ENCODE results near the gene RAET1E. TPM values are rescaled to one million over a fixed set of nuclear protein-coding genes. Genes with fewer than 3 reads are reported as not detected.
"Not testable (repeated sequence)": the region's sequence is repeated elsewhere in the genome, so short reads cannot be mapped to it uniquely, and the experiment has no call there.

Gene RAET1E, protein sequence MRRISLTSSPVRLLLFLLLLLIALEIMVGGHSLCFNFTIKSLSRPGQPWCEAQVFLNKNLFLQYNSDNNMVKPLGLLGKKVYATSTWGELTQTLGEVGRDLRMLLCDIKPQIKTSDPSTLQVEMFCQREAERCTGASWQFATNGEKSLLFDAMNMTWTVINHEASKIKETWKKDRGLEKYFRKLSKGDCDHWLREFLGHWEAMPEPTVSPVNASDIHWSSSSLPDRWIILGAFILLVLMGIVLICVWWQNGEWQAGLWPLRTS
- total RNA-seq (under 1 TPM in 1 of 4 donors, not detected in 3; 0.33 TPM), polyA plus RNA-seq (under 1 TPM in 1 of 3 donors, not detected in 2; 0.15 TPM)

DNA sequence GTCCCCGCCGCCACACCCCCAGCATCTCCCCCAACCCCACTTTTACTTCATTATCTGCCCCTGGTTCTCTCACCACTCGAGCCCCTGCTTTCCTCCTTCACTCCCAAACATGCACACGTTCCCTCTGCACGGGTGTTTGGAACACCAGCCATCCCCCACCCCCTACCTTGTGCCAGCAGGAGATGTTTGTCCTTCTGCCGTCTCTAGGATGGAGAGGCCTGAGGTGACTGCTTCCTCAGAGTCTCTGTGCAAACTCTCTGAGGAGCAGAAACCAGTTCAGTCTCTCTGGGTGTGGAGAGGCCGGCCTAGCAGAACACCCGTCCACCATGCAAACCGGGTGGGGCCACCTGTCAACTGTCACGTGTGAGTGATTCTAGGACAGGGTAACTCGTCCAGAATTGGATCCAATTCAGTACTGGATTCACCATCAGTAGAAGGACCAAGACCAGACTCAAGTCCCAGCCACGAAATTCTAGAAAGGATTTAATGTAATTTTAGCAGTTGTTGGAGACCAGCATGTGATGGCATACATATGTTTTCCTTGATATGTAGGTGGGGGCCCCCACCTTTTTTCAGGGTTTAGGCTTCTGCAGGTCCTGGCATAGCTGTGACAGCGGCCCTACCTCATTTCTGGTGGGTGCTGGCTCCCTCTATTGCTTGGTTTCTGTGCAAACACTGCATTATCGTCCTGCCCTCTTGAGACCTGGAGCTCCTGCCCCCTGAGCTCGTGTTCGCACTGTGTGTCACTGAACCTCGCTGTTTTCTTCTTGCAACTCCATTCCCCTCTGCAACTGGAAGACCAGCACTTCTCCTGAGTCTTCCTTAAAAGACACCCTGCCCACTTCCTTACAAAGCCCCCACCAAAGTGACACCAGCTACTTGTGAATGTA lies at the start of gene RAET1E:
Gene RAET1E, minus strand, starts transcription at position 259 of the 890 bp plus-strand sequence. CDS start 7,212 bp downstream, outside the sequence.
- H3K27ac ChIP-seq = peak within 1 kb of the TSS; percentile 68 to 75 (median 71)
- H3K36me3 ChIP-seq = no peaks in the 10 kb centered on the region
- intact Hi-C loops (cut with DNase I) = loop anchor here (1.0 kb wide), 1 partner anchor 33 kb away; no protein-coding TSS in a partner anchor
- TF ChIP-seq EP300 (IDR thresholded peaks at IDR 0.05) (no peak), POLR2AphosphoS5 (IDR thresholded peaks at IDR 0.05) (no peak), POLR2A (IDR thresholded peaks at IDR 0.05) (no peak)
- TF ChIP-seq, protein P1, sequence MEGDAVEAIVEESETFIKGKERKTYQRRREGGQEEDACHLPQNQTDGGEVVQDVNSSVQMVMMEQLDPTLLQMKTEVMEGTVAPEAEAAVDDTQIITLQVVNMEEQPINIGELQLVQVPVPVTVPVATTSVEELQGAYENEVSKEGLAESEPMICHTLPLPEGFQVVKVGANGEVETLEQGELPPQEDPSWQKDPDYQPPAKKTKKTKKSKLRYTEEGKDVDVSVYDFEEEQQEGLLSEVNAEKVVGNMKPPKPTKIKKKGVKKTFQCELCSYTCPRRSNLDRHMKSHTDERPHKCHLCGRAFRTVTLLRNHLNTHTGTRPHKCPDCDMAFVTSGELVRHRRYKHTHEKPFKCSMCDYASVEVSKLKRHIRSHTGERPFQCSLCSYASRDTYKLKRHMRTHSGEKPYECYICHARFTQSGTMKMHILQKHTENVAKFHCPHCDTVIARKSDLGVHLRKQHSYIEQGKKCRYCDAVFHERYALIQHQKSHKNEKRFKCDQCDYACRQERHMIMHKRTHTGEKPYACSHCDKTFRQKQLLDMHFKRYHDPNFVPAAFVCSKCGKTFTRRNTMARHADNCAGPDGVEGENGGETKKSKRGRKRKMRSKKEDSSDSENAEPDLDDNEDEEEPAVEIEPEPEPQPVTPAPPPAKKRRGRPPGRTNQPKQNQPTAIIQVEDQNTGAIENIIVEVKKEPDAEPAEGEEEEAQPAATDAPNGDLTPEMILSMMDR (IDR thresholded peaks at IDR 0.05) = no peak
- DNase-seq = no peak
- H3K4me1 ChIP-seq = peaks cover 0 to 32% (median 32%) of the 10 kb centered on the region in 4 donors
- no peaks in the 10 kb centered on the region for H3K9me3 ChIP-seq
- peak within 1 kb of the TSS; percentile 6 to 34 (median 32) for H3K4me3 ChIP-seq
- 66 to 81% methylated on average over 17 of the region's 17 CpGs for WGBS, 2 donors
- H3K27me3 ChIP-seq = no peaks in the 10 kb centered on the region

DNA sequence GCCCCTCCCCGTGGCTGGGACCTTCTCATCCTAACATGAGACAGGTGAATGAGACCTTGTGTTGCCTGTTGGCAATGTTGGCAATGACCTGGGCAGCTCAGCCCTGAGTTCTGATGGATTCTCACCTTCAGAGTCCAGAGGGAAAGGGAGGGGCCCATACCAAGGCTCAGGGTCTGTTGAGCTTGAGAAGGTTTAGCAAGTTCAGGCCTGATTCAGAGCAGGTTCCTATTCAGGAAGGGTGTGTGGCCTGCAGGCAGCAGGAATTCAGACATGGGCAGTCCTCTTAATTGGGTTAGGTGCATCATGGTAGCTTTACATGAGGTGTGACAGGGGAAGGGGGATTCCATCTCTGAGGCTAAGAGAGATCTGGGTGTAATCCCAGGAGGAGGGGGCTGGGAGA lies 49.6 kb upstream of the RAET1E start:
- H3K4me3 ChIP-seq; H3K4me1 ChIP-seq; DNase-seq; H3K27ac ChIP-seq; H3K9me3 ChIP-seq; H3K36me3 ChIP-seq; intact Hi-C loops (cut with DNase I): not testable (repeated sequence)
- no CpG with 5 or more reads among the region's 1 CpG for WGBS, 2 donors
- peaks cover 6 to 62% (median 19%) of the 10 kb centered on the region in 3 donors for H3K27me3 ChIP-seq

DNA sequence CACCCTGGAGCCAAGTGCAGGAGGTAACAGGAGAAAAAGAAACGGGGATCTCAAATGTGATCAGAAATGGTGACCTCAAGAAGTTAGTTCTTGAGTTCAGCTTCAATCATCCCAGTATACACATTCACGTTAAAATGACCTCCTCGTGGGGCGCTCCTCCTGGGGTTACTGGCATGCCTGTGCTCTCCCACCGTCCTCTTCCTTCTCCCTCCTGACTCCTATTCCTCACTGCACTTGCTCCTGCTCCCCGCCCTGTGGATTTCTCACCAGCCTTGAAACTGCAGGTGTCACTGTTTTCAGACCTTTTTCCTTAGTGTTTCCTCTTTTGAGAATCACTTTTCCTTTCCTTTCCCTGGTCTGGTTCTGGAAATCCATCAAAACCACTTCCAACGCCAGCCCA lies 48.7 kb upstream of the RAET1E start:
- H3K36me3 ChIP-seq; H3K4me1 ChIP-seq; intact Hi-C loops (cut with DNase I); H3K27ac ChIP-seq; H3K4me3 ChIP-seq; H3K9me3 ChIP-seq: not testable (repeated sequence)
- peaks cover 0 to 62% (median 19%) of the 10 kb centered on the region in 3 donors for H3K27me3 ChIP-seq
- peak; percentile 42 for DNase-seq
- WGBS, 2 donors = 55 to 63% methylated on average over 7 of the region's 7 CpGs

DNA sequence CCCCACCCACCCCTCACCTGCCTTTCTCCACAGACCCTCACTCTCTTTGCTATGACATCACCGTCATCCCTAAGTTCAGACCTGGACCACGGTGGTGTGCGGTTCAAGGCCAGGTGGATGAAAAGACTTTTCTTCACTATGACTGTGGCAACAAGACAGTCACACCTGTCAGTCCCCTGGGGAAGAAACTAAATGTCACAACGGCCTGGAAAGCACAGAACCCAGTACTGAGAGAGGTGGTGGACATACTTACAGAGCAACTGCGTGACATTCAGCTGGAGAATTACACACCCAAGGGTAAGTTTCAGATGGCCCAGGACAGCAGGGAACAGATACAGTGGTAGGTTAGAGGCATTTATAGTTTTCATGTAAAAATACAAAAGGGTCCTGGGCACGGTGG lies 47.4 kb upstream of the RAET1E start:
- H3K9me3 ChIP-seq; H3K36me3 ChIP-seq; H3K4me3 ChIP-seq; DNase-seq; H3K27ac ChIP-seq; intact Hi-C loops (cut with DNase I): not testable (repeated sequence)
- Histone ChIP-seq H3K4me1 (peaks cover 0 to 20% (median 14%) of the 10 kb centered on the region in 4 donors), H3K27me3 (peaks cover 10 to 62% (median 24%) of the 10 kb centered on the region in 3 donors)
- WGBS, 2 donors = 79 to 85% methylated on average over 5 of the region's 6 CpGs

DNA sequence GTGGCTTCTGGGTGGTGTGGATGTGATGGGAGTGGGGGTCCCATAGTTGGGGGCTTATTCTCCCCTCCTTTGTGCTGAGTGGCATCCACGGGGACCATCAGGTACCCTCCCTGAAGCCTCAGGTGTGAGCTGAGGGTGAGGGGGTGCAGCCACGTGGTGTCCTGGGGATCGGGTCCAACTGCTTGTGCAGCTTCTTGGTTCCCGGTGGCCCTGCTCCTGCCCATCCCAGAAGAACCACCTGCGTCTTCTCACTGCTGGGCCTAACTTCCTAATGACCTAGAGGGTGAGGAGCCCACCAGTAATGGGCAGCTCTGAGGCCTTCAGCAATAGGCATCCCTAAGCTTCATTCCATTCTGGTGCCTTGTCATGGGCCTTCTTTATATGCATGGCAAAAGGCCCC lies 45.4 kb upstream of the RAET1E start:
- Histone ChIP-seq H3K4me1 (peaks cover 0 to 31% (median 23%) of the 10 kb centered on the region in 4 donors), H3K27me3 (peaks cover 27 to 63% (median 44%) of the 10 kb centered on the region in 3 donors)
- H3K36me3 ChIP-seq; H3K4me3 ChIP-seq; intact Hi-C loops (cut with DNase I); H3K9me3 ChIP-seq; H3K27ac ChIP-seq; DNase-seq: not testable (repeated sequence)
- WGBS, 2 donors = 80 to 81% methylated on average over 5 of the region's 5 CpGs

DNA sequence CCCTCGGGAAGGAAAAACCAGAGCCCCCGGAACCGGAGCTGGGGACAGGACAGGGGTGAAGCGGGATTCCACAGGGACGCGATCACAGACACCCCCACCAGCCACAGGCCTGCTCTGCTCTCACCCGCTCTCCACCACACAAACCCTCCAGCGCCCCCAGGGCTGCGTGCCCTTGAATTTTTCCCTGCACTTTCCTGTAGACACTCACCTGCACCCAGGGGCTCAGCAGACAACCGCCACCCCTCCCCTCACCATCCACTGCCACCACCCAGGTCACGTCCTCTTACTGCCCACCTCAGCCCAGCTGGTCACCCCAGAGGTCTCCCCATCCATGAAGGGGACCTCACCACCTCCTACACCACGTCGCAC lies 44.5 kb upstream of the RAET1E start:
- peaks cover 0 to 34% (median 26%) of the 10 kb centered on the region in 4 donors for H3K4me1 ChIP-seq
- TF ChIP-seq, protein P1 (IDR thresholded peaks at IDR 0.05) = no peak
- TF ChIP-seq POLR2AphosphoS5 (IDR thresholded peaks at IDR 0.05) (no peak), POLR2A (IDR thresholded peaks at IDR 0.05) (no peak), EP300 (IDR thresholded peaks at IDR 0.05) (no peak)
- H3K27me3 ChIP-seq = peaks cover 32 to 65% (median 50%) of the 10 kb centered on the region in 3 donors
- peak overlapping the region in 3 of 4 donors; percentile 32 to 50 (median 46) for H3K4me3 ChIP-seq
- no peak for DNase-seq
- intact Hi-C loops (cut with DNase I) = no loop called here
- WGBS, 2 donors = 12 to 21% methylated on average over 13 of the region's 13 CpGs
- H3K27ac ChIP-seq = no peak overlapping the region
- H3K36me3 ChIP-seq = no peaks in the 10 kb centered on the region
- H3K9me3 ChIP-seq = no peaks in the 10 kb centered on the region

All from sigmoid colon (tissue), 7 donors.